Measurements from ENCODE around the gene POLR2I. TPM values are rescaled to one million over a fixed set of nuclear protein-coding genes. Genes with fewer than 3 reads are reported as not detected.
"Not testable (repeated sequence)": the region's sequence is repeated elsewhere in the genome, so short reads cannot be mapped to it uniquely, and the experiment has no call there.

Gene POLR2I
- total RNA-seq, 1 donor from 2014 or later, result 51.8 TPM

DNA sequence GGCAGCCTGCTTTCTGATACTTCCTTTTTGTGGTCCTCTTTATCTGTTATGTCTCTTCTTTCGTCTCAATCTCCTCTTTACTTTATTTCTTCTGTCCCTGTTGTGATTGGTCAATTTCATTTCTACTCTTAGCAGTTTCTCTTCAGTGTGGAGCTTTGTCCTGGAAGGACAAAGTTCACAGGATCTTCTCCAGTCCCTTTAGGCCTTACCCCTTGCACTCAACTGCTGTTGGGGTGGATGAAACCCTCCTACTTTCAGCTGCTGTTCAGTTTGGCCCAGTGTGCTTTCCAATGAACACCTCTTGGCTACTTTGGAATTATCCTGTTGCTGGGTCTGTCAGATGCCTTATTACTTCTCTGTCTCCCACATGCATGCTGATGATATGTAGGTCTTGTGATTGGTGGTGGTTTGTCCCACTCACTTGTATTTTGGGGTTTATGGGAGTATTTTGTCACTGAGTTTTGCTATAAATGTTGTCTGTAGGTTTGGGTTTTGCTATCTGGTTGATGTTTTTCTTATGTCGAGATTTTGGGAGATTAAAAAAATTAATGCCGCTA, 35.2 kb downstream of the POLR2I start:
- no peak for DNase-seq (ENCODE audit: low spot score in 2 of 2, unreplicated experiment in 2 of 2)
- H3K27ac Mint-ChIP-seq, result no peak overlapping the region
- H3K36me3 Mint-ChIP-seq, result peaks cover 6% of the 10 kb centered on the region

DNA sequence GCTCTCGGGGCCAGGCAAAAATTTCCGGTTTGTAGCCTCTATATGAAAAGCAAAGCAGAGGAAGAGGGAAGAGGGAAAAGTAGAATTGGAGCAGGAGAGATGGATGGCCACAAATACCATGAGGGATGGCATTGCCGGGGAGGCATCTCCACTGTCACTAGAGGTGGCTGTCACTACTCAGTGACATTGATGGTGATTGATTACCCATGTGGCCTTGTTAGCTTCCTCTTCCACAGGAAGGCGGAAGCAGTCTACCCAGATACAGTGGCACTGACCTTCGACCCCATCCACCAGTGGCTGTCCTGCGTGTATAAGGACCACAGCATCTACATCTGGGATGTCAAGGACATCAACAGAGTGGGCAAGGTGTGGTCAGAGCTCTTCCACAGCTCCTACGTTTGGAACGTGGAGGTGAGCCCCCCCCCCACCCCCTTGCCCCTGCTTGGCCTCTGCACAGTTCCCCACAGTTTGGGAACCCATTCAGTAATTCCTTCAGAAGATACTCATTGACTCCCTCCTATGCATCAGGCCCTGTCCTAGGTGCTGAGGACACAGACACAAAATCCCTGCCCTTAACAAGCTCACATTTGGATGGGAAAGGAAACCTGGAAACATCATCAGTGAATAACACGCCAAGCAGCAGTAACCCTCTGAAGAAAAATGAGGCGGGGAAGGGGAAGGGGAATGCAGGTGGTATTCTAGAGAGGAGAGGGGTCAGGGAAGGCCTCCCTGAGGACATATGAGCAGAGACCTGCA, 41.4 kb downstream of the POLR2I start:
- TF ChIP-seq, protein P1, sequence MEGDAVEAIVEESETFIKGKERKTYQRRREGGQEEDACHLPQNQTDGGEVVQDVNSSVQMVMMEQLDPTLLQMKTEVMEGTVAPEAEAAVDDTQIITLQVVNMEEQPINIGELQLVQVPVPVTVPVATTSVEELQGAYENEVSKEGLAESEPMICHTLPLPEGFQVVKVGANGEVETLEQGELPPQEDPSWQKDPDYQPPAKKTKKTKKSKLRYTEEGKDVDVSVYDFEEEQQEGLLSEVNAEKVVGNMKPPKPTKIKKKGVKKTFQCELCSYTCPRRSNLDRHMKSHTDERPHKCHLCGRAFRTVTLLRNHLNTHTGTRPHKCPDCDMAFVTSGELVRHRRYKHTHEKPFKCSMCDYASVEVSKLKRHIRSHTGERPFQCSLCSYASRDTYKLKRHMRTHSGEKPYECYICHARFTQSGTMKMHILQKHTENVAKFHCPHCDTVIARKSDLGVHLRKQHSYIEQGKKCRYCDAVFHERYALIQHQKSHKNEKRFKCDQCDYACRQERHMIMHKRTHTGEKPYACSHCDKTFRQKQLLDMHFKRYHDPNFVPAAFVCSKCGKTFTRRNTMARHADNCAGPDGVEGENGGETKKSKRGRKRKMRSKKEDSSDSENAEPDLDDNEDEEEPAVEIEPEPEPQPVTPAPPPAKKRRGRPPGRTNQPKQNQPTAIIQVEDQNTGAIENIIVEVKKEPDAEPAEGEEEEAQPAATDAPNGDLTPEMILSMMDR (IDR thresholded peaks at IDR 0.05; ENCODE audit: unreplicated experiment), result no peak
- H3K9me3 Mint-ChIP-seq, result no peaks in the 10 kb centered on the region
- DNase-seq (ENCODE audit: low spot score in 2 of 2, unreplicated experiment in 2 of 2), result no peak
- no peak overlapping the region for H3K4me3 Mint-ChIP-seq
- H3K27me3 Mint-ChIP-seq (ENCODE audit: low read depth), result no peaks in the 10 kb centered on the region
- peaks cover 7% of the 10 kb centered on the region for H3K36me3 Mint-ChIP-seq
- H3K4me1 Mint-ChIP-seq, result peaks cover 3% of the 10 kb centered on the region
- no peak overlapping the region for H3K27ac Mint-ChIP-seq

More for the DNA sequence above, 35.2 kb downstream of the POLR2I start:
- no peaks in the 10 kb centered on the region for H3K9me3 Mint-ChIP-seq
- TF ChIP-seq, protein P1 (IDR thresholded peaks at IDR 0.05; ENCODE audit: unreplicated experiment), result no peak
- H3K27me3 Mint-ChIP-seq (ENCODE audit: low read depth), result no peaks in the 10 kb centered on the region
- no peaks in the 10 kb centered on the region for H3K4me1 Mint-ChIP-seq
- H3K4me3 Mint-ChIP-seq, result no peak overlapping the region

DNA sequence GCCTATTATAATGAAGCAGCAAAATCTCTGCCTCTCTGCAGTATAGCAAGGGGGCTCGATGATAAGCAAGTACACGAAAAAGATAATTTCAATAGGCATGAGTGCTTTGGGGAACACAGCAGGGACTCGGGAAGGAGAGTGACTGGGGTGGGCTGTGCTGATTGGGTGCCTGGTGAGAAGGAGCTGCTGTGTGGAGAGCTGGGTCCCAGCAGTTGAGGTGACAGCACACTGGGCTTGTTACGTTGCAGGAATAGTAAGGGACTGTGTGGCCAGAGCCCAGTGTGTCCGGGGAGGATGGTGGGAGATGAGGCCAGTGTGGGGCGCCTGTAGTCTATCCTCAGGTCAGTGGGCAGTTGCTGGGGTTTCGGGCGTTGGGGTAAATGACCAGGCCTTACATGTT, 42.6 kb downstream of the POLR2I start:
- no peak overlapping the region for H3K27ac Mint-ChIP-seq
- peaks cover 13% of the 10 kb centered on the region for H3K36me3 Mint-ChIP-seq
- H3K27me3 Mint-ChIP-seq (ENCODE audit: low read depth), result no peaks in the 10 kb centered on the region
- TF ChIP-seq, protein P1 (IDR thresholded peaks at IDR 0.05; ENCODE audit: unreplicated experiment), result no peak
- H3K4me1 Mint-ChIP-seq, result peaks cover 3% of the 10 kb centered on the region
- H3K4me3 Mint-ChIP-seq, result no peak overlapping the region
- DNase-seq (ENCODE audit: low spot score in 2 of 2, unreplicated experiment in 2 of 2), result no peak
- no peaks in the 10 kb centered on the region for H3K9me3 Mint-ChIP-seq

DNA sequence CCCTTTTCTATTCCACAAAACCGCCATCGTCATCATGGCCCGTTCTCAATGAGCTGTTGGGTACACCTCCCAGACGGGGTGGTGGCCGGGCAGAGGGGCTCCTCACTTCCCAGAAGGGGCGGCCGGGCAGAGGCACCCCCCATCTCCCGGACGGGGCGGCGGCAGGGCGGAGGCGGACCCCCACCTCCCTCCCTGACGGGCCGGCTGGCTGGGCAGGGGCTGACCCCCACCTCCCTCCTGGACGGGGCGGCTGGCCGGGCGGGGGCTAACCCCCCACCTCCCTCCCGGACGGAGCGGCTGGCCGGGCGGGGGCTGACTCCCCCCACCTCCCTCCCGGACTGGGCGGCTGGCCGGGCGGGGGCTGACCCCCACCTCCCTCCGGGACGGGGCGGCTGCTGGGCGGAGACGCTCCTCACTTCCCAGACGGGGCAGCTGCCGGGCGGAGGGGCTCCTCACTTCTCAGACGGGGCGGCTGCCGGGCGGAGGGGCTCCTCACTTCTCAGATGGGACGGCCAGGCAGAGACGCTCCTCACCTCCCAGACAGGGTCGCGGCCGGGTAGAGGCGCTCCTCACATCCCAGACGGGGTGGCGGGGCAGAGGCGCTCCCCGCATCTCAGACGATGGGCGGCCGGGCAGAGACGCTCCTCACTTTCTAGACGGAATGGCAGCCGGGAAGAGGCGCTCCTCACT, 45.7 kb downstream of the POLR2I start:
- not testable (repeated sequence) for H3K27ac Mint-ChIP-seq; H3K27me3 Mint-ChIP-seq (ENCODE audit: low read depth); H3K9me3 Mint-ChIP-seq; H3K4me1 Mint-ChIP-seq; H3K4me3 Mint-ChIP-seq; DNase-seq (ENCODE audit: low spot score in 2 of 2, unreplicated experiment in 2 of 2)
- peaks cover 11% of the 10 kb centered on the region for H3K36me3 Mint-ChIP-seq

DNA sequence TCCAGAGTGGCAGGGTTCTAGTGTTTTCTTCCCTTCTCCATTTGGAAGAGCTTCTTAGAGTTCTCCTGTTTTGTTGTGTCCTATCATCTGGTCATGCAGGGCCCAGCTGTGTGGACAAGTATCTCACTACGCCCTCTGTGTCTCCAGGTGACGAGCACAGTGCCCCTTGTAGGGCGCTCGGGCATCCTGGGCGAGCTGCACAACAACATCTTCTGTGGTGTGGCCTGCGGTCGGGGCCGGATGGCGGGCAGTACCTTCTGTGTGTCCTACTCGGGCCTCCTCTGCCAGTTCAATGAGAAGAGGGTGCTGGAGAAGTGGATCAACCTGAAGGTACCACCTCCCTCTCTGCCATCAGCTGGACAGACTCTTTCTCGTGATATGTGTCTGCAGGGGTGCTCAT, 47.0 kb downstream of the POLR2I start:
- H3K36me3 Mint-ChIP-seq, result peaks cover 11% of the 10 kb centered on the region
- H3K4me3 Mint-ChIP-seq, result no peak overlapping the region
- DNase-seq (ENCODE audit: low spot score in 2 of 2, unreplicated experiment in 2 of 2), result no peak
- H3K9me3 Mint-ChIP-seq, result no peaks in the 10 kb centered on the region
- peaks cover 3% of the 10 kb centered on the region for H3K4me1 Mint-ChIP-seq
- H3K27me3 Mint-ChIP-seq (ENCODE audit: low read depth), result no peaks in the 10 kb centered on the region
- TF ChIP-seq, protein P1 (IDR thresholded peaks at IDR 0.05; ENCODE audit: unreplicated experiment), result no peak
- no peak overlapping the region for H3K27ac Mint-ChIP-seq

DNA sequence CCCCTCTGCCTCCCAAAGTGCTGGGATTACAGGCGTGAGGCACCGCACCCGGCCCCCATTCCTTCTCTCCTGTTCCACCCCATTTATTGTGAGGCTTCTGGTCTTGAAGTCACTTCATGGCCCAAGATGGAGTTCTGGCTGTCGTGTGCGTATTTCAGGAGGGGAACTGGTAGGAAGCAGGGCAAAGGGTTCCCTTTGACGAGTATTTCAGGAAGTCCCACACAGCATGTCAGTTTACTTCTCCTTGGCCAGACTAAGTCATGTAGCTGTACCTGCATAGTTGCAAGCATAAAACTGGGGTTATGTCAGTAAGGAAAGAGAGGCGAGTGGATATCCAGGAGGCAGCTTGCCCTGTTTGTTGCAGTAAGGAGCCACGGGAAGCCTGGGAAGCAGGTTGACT, 49.8 kb downstream of the POLR2I start:
- Mint-ChIP-seq H3K27me3 (ENCODE audit: low read depth) (no peaks in the 10 kb centered on the region), H3K4me3 (no peak overlapping the region), H3K9me3 (no peaks in the 10 kb centered on the region), H3K27ac (no peak overlapping the region), H3K36me3 (peaks cover 6% of the 10 kb centered on the region), H3K4me1 (no peaks in the 10 kb centered on the region)
- TF ChIP-seq, protein P1 (IDR thresholded peaks at IDR 0.05; ENCODE audit: unreplicated experiment), result no peak
- DNase-seq (ENCODE audit: low spot score in 2 of 2, unreplicated experiment in 2 of 2), result no peak

Data from mesothelial cell of epicardium (in vitro differentiated cells).